Lower leg skin (tissue), 3 donors: ENCODE data around the gene SEPTIN2.

Source experiments
- POLR2A ChIP-seq, 2 donors: fragments of 450-650 bp; IDR thresholded peaks; one replicate each; pipeline ENCODE4 v1.6.1; 2016 to 2017; ENCODE audit warnings: antibody characterized with exemption in 2 of 2, mild to moderate bottlenecking in 1 of 2, moderate library complexity in 1 of 2
- TF ChIP-seq, protein P1 (sequence below), 3 donors: fragments of 450-650 bp; IDR thresholded peaks; one replicate each; pipeline ENCODE4 v1.5.1; 2016; ENCODE audit warnings: antibody characterized with exemption in 3 of 3, mild to moderate bottlenecking in 3 of 3, moderate library complexity in 2 of 3

DNA sequence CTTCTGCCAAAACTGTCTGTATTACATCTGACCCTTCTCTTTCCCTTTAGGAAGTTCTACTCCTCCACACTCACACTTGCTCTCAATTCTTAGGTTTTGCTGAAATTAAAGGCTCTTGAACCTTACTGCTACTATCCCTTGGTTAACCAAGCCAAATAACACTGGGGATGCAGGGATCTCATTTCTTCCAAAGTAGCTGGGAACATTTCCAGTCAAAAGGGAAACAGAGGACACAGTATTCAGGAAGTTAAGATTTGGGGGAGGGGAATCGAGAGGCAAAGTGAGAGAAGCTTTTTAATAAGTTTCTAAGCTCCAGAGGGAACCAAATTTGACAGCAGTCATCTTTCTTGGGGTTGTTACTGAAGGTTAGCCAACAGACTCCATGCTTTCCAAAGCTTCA lies 6.2 kb downstream of the SEPTIN2 start:
- TF ChIP-seq, protein P1, sequence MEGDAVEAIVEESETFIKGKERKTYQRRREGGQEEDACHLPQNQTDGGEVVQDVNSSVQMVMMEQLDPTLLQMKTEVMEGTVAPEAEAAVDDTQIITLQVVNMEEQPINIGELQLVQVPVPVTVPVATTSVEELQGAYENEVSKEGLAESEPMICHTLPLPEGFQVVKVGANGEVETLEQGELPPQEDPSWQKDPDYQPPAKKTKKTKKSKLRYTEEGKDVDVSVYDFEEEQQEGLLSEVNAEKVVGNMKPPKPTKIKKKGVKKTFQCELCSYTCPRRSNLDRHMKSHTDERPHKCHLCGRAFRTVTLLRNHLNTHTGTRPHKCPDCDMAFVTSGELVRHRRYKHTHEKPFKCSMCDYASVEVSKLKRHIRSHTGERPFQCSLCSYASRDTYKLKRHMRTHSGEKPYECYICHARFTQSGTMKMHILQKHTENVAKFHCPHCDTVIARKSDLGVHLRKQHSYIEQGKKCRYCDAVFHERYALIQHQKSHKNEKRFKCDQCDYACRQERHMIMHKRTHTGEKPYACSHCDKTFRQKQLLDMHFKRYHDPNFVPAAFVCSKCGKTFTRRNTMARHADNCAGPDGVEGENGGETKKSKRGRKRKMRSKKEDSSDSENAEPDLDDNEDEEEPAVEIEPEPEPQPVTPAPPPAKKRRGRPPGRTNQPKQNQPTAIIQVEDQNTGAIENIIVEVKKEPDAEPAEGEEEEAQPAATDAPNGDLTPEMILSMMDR (IDR thresholded peaks at IDR 0.05): no peak
- TF ChIP-seq POLR2A (IDR thresholded peaks at IDR 0.05): no peak
